ENCODE results near the gene NLGN1.

GRCh38 chr3:174216019-174216418, 818.5 kb downstream of the NLGN1 start:
- no peak for TF ChIP-seq POLR2A (IDR thresholded peaks at IDR 0.05; ENCODE audit: low read depth, low read length)
- no peak for TF ChIP-seq TAF1 (IDR thresholded peaks at IDR 0.05; ENCODE audit: borderline replicate concordance, low read depth, low read length)

Measured in GM12892 (cell line).